ENCODE measurements around the gene ALDH16A1.

Gene ALDH16A1

GRCh38 chr19:49506575-49507105, 53.6 kb downstream of the ALDH16A1 start:
- no peak overlapping the region for H3K4me3 ChIP-seq (ENCODE audit: low read length)
- no peak for TF ChIP-seq ZNF274 (IDR thresholded peaks at IDR 0.05; ENCODE audit: low read depth, low read length)

- H3K4me3 ChIP-seq (ENCODE audit: low read length): no peak overlapping the region
Observed at GRCh38 chr19:49507803-49508494, 54.9 kb downstream of the ALDH16A1 start.

DNA sequence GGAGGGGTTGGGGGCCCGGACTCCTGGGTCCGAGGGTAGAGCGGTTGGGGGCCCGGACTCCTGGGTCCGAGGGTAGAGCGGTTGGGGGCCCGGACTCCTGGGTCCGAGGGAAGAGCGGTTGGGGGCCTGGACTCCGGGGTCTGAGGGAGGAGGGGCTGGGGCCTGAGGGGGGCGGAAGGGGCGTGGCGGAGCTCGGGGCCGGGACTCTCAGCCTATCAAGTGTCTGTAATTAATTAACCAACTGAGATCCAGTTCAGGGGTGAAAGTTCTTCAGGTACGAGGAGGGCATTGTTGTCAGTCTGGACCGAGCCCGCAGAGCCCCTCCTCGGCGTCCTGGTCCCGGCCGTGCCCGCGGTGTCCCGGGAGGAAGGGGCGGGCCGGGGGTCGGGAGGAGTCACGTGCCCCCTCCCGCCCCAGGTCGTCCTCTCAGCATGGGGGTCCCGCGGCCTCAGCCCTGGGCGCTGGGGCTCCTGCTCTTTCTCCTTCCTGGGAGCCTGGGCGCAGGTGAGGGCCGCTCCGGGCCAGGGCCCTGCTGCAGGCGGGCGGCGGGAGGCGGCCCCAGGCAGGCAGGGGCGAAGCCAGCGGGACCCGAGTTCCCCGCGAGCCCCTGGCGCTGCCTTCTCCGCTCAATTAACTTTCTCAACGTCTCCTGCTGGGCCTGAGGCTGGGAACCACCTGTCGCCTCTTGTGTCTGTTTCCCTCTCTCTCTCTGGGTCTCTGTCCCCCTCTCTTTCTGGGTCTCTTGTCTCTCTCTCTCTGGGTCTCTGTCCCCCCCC, 60.1 kb downstream of the ALDH16A1 start:
- peak overlapping the region; percentile 64 for H3K4me3 ChIP-seq (ENCODE audit: low read length)
- TF ChIP-seq ZNF274 (IDR thresholded peaks at IDR 0.05; ENCODE audit: low read depth, low read length): no peak

More at GRCh38 chr19:49507803-49508494, 54.9 kb downstream of the ALDH16A1 start:
- TF ChIP-seq ZNF274 (IDR thresholded peaks at IDR 0.05; ENCODE audit: low read depth, low read length): no peak

DNA sequence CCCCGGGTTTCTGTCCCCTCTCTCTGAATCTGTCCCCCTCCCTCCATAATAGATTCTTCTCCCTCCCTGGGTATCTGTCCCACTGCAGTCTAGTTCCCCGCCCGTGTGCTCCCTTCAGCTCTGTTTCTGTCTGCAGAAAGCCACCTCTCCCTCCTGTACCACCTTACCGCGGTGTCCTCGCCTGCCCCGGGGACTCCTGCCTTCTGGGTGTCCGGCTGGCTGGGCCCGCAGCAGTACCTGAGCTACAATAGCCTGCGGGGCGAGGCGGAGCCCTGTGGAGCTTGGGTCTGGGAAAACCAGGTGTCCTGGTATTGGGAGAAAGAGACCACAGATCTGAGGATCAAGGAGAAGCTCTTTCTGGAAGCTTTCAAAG, 60.7 kb downstream of the ALDH16A1 start:
- H3K4me3 ChIP-seq (ENCODE audit: low read length): no peak overlapping the region

DNA sequence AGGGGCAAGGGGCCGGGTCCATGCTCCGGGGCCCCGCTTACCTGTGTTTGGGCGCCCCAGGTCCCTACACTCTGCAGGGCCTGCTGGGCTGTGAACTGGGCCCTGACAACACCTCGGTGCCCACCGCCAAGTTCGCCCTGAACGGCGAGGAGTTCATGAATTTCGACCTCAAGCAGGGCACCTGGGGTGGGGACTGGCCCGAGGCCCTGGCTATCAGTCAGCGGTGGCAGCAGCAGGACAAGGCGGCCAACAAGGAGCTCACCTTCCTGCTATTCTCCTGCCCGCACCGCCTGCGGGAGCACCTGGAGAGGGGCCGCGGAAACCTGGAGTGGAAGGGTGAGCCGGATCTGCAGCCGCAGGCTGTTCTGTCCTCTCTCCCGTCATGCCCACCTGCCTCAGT, 61.1 kb downstream of the ALDH16A1 start:
- H3K4me3 ChIP-seq (ENCODE audit: low read length): no peak overlapping the region
- TF ChIP-seq ZNF274 (IDR thresholded peaks at IDR 0.05; ENCODE audit: low read depth, low read length): no peak

More for the DNA sequence above, 60.7 kb downstream of the ALDH16A1 start:
- no peak for TF ChIP-seq ZNF274 (IDR thresholded peaks at IDR 0.05; ENCODE audit: low read depth, low read length)

- H3K4me3 ChIP-seq (ENCODE audit: low read length): no peak overlapping the region
- TF ChIP-seq ZNF274 (IDR thresholded peaks at IDR 0.05; ENCODE audit: low read depth, low read length): no peak
Observed at GRCh38 chr19:49515767-49516166, 62.7 kb downstream of the ALDH16A1 start.

DNA sequence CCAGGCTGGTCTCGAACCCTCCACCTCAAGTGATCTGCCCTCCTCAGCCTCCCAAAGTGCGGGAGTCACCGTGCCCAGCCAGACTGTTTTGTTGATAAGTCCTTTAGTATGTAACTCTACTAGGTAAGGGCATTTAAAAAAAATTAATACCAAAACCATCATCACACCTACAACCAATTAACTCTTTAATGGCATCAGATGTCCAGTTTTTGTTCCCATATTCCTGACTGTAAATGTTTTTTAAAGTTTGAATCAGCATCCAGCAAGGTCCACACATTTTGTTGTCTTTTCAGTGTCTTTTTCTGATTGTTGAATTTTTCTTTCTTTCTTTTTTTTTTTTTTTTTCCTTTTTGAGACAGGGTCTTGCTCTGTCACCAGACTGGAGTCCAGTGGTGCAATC, 65.0 kb downstream of the ALDH16A1 start:
- H3K4me3 ChIP-seq (ENCODE audit: low read length): no peak overlapping the region
- TF ChIP-seq ZNF274 (IDR thresholded peaks at IDR 0.05; ENCODE audit: low read depth, low read length): no peak
